Right hindlimb (tissue), 1 donor: ENCODE data around the gene SGIP1.
A peak's percentile ranks its signal among the peaks of the same experiment; 100 is the strongest.

Experiments used
- DNase-seq: peaks from one replicate; pipeline ENCODE4 v3.0.0-alpha.2; 2018

Gene SGIP1, protein sequence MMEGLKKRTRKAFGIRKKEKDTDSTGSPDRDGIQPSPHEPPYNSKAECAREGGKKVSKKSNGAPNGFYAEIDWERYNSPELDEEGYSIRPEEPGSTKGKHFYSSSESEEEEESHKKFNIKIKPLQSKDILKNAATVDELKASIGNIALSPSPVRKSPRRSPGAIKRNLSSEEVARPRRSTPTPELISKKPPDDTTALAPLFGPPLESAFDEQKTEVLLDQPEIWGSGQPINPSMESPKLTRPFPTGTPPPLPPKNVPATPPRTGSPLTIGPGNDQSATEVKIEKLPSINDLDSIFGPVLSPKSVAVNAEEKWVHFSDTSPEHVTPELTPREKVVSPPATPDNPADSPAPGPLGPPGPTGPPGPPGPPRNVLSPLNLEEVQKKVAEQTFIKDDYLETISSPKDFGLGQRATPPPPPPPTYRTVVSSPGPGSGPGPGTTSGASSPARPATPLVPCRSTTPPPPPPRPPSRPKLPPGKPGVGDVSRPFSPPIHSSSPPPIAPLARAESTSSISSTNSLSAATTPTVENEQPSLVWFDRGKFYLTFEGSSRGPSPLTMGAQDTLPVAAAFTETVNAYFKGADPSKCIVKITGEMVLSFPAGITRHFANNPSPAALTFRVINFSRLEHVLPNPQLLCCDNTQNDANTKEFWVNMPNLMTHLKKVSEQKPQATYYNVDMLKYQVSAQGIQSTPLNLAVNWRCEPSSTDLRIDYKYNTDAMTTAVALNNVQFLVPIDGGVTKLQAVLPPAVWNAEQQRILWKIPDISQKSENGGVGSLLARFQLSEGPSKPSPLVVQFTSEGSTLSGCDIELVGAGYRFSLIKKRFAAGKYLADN

GRCh38 chr1:66533804-66534740 is at the start of gene SGIP1:
SGIP1 (plus strand) TSS chr1:66534153; CDS start chr1:66534359, 206 bp downstream.
- DNase-seq = peak; percentile 64

DNA sequence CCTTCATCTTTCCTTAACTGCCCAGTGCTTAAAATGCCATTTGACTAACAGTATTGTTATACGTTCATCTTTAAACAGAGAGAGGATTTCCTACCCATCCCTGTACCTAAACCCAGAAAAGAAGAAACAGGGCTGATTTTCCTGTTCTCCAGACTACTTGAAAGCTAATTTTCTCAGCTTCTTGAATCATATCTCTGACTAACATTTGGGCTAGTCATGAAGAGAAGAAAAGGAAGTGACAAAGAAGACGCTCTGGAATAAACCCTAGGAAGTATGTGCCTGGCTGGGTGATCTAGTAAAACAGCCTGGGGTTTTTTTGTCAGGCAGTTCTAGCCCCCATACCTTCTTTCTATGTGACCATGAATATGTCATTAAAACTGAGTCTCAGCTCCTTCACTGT is 44.8 kb upstream of the SGIP1 start:
- no peak for DNase-seq

- DNase-seq = no peak
Measured at GRCh38 chr1:66489972-66490601, 43.9 kb upstream of the SGIP1 start.

DNA sequence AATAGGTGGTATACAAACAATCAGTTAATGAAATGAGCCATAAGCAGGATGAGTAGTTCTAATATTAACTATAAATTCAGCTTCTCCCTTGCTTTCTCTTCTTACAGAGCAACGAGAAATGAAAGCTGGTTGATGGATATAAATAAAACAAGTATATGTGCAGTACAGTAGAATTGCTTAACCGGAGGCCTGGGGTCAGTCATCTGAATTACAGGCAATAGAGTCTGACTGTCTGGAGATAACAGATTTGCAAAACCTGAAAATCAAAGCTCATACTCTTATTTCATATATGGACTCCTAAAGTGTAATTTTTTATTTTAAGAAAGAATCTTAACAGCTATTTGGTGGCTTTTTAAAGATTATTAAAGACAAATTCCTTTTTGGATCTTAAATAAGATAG is 43.1 kb upstream of the SGIP1 start:
- DNase-seq = no peak

- DNase-seq = no peak
Measured at GRCh38 chr1:66492424-66492823, 41.5 kb upstream of the SGIP1 start.

DNA sequence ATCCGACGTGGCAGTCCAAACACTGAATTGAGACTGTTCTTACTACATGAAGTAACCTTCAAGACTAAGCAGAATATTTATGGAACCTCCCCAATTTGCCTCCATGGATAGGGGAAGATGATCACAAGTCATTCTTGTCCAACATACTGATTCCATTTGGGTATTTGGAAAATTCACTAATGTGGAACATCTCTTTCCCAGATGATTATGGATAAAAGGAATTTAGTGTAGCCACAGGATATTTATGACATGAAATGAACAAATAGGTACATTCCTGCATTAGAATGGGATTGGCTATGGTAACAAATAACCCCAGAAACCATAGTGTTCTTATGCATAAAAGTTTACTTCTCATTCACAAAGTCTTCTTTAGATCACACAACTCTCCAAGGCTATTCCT is 40.2 kb upstream of the SGIP1 start:
- no peak for DNase-seq

- DNase-seq = no peak
Measured at GRCh38 chr1:66494482-66494881, 39.5 kb upstream of the SGIP1 start.

DNA sequence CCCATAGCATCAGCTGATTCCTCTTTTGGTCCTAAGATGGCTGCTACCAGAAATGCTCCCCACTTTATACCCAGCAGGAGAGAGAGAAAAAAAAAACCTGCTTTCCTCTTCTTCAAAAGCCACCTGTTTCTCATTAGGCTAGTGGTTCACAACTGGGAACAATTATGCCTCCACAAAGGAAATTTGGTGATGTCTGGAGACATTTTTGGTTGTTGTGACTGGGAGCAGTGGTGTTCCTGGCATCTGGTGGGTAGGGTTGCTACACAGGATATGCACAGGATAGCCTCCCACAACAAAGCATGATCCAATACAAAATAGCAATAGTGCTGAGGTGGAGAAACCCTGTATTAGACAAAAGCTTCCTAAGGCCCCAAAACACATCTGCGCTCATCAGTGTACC is 38.5 kb upstream of the SGIP1 start:
- no peak for DNase-seq

GRCh38 chr1:66497910-66498309 is 36.0 kb upstream of the SGIP1 start:
- no peak for DNase-seq

- no peak for DNase-seq
Measured at GRCh38 chr1:66500301-66500700, 33.7 kb upstream of the SGIP1 start.

DNA sequence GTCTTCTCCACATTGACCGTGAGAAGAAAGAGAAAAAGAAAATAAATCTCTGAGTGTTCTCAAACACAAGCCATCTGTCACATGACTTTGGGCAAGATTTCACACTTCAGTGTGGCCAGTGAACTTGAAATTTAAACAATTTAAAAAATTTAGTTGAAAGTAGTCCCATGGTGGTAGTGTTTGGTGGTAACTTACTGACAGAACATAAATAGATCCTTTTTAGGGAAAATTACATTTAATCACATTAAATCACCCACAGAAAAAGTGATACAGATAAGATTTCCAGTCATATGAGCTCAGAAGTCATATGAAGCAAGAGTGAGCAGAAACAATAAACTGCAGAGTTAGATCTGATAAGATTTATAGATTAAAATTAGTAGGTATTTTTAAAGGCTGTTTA is 31.9 kb upstream of the SGIP1 start:
- no peak for DNase-seq

- DNase-seq = no peak
Measured at GRCh38 chr1:66503841-66504470, 30.0 kb upstream of the SGIP1 start.

- no peak for DNase-seq
Measured at GRCh38 chr1:66505671-66506392, 28.1 kb upstream of the SGIP1 start.

GRCh38 chr1:66506393-66506687 is 27.6 kb upstream of the SGIP1 start:
- no peak for DNase-seq

GRCh38 chr1:66506991-66507390 is 27.0 kb upstream of the SGIP1 start:
- no peak for DNase-seq

DNA sequence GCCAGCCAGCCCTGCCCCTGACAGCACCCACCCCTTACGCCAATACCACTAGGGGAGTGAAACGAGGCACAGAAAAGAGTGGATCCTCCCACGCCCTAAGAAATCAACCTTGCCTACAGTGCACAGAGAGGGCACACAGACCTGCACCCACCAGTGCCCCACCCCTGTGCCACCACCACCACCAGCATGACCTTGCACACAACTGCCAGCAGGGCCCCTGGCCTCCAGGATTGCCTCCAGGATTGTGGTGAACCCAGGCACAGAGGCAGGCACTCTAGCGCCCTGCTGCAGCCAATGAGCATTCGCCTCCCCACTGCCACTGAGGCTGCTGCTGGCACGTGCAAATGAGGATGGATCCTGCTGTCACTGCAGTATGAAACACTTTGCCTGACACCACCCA is 23.5 kb upstream of the SGIP1 start:
- DNase-seq = no peak

- DNase-seq = no peak
Measured at GRCh38 chr1:66511118-66511517, 22.8 kb upstream of the SGIP1 start.

GRCh38 chr1:66517959-66518358 is 16.0 kb upstream of the SGIP1 start:
- no peak for DNase-seq

- DNase-seq = no peak
Measured at GRCh38 chr1:66518654-66519053, 15.3 kb upstream of the SGIP1 start.

- DNase-seq = no peak
Measured at GRCh38 chr1:66519992-66520391, 14.0 kb upstream of the SGIP1 start.

DNA sequence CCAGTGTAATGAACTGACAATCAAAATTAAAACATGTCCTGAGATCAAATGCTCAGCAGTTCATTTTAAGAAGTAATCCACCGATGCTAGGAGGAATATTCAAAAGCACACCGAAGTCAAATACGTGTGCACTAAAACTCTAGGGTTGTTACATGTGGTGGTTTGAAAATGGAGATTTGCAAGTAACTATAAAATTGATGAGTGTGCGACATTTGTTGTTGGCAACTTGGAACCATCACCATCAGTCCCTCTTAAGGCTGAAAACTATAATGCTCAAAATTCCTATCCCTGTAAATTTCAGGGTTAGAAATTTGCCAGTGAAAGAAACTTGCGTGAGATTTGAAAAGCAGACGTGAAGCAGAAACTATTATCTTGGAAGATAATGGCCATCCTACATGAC is 13.3 kb upstream of the SGIP1 start:
- DNase-seq = no peak
